GM23338 (cell line): Measurements from ENCODE around the gene NUB1. TPM values are rescaled to one million over a fixed set of nuclear protein-coding genes. Genes with fewer than 3 reads are reported as not detected.

Experiments
- ATAC-seq: fragments of 200-7000 bp; cut with Tn5 transposase; 3 replicates; pipeline ENCODE4 v1.9.1; 2020
- DNase-seq: peaks from one replicate; pipeline ENCODE4 v3.0.0-alpha.2; 2015; ENCODE audit warnings: low spot score
- H2AFZ ChIP-seq: fragments of 200-600 bp; sonication (generic); 2 replicates; pipeline ENCODE4 v1.8.0; 2016; ENCODE audit warnings: antibody characterized with exemption, mild to moderate bottlenecking, moderate library complexity
- H3F3A ChIP-seq: fragments of 200-600 bp; sonication (generic); replicated peaks from 2 replicates; pipeline ENCODE4 v1.8.0; 2017; ENCODE audit warnings: antibody characterized with exemption, mixed run types, low read depth
- H3K27ac ChIP-seq: fragments of 200-600 bp; sonication (generic); 2 replicates; pipeline ENCODE4 v1.6.1; 2016; ENCODE audit warnings: low read depth
- H3K27me3 ChIP-seq: fragments of 200-600 bp; sonication (generic); 2 replicates; pipeline ENCODE4 v1.8.0; 2016; ENCODE audit warnings: mild to moderate bottlenecking, mixed run types, moderate library complexity; ENCODE audit not compliant: insufficient read depth
- H3K36me3 ChIP-seq: fragments of 200-600 bp; sonication (generic); 2 replicates; pipeline ENCODE4 v1.8.0; 2016; ENCODE audit warnings: mild to moderate bottlenecking; ENCODE audit not compliant: insufficient read depth
- H3K4me1 ChIP-seq: fragments of 200-600 bp; sonication (generic); 2 replicates; pipeline ENCODE4 v1.8.0; 2016; ENCODE audit warnings: mild to moderate bottlenecking, moderate library complexity; ENCODE audit not compliant: insufficient read depth
- H3K4me2 ChIP-seq: fragments of 200-600 bp; sonication (generic); 2 replicates; pipeline ENCODE4 v1.7.1; 2017; ENCODE audit warnings: mixed run types
- H3K4me3 ChIP-seq: fragments of 200-600 bp; sonication (generic); 2 replicates; pipeline ENCODE4 v1.6.1; 2016; ENCODE audit warnings: mixed run types
- H3K79me2 ChIP-seq: fragments of 200-600 bp; sonication (generic); replicated peaks from 2 replicates; pipeline ENCODE4 v1.8.0; 2017; ENCODE audit warnings: mild to moderate bottlenecking; ENCODE audit not compliant: insufficient read depth
- H3K9me2 ChIP-seq: fragments of 200-600 bp; sonication (generic); 2 replicates; pipeline ENCODE4 v1.8.0; 2017; ENCODE audit not compliant: insufficient read depth
- H4K20me1 ChIP-seq: fragments of 200-600 bp; sonication (generic); replicated peaks from 2 replicates; pipeline ENCODE4 v1.8.0; 2017; ENCODE audit warnings: mild to moderate bottlenecking; ENCODE audit not compliant: insufficient read depth
- H3K27ac Mint-ChIP-seq: 2 replicates; pipeline ENCODE4 v1.8.0; 2020; ENCODE audit warnings: inconsistent platforms, mild to moderate bottlenecking, moderate library complexity, mixed read lengths
- H3K27me3 Mint-ChIP-seq: 3 replicates; pipeline ENCODE4 v1.8.0; 2022; ENCODE audit warnings: low read depth, mild to moderate bottlenecking, moderate library complexity, mixed read lengths, inconsistent platforms; ENCODE audit not compliant: insufficient read depth, poor library complexity
- H3K36me3 Mint-ChIP-seq: 3 replicates; pipeline ENCODE4 v1.8.0; 2021; ENCODE audit warnings: low read depth, mild to moderate bottlenecking, inconsistent platforms, moderate library complexity, mixed read lengths
- H3K4me1 Mint-ChIP-seq: 3 replicates; pipeline ENCODE4 v1.8.0; 2020; ENCODE audit warnings: mild to moderate bottlenecking, inconsistent platforms, mixed read lengths
- H3K4me3 Mint-ChIP-seq: 3 replicates; pipeline ENCODE4 v1.8.0; 2021; ENCODE audit warnings: moderate library complexity, mild to moderate bottlenecking, inconsistent platforms, mixed read lengths
- H3K9me3 Mint-ChIP-seq: 3 replicates; pipeline ENCODE4 v1.8.0; 2020; ENCODE audit warnings: moderate library complexity, mild to moderate bottlenecking, inconsistent platforms, mixed read lengths
- CREB1 ChIP-seq: fragments of 250-450 bp; sonication (Bioruptor Pico); IDR thresholded peaks from 2 replicates; pipeline ENCODE4 v1.5.0; 2020; ENCODE audit warnings: low read depth, mild to moderate bottlenecking, moderate library complexity
- CTCF ChIP-seq, 2 experiments: fragments of 200-600 bp in 1 of 2; sonication (generic) in 1 of 2; conservative IDR thresholded peaks; 2 replicates each; pipeline versions ENCODE4 v1.5.1 to v1.6.1; 2016 to 2017; ENCODE audit warnings: antibody characterized with exemption in 2 of 2, low read depth in 2 of 2, mild to moderate bottlenecking in 2 of 2, moderate library complexity in 1 of 2
- ETS1 ChIP-seq: IDR thresholded peaks from 2 replicates; pipeline ENCODE4 v1.6.1; 2016; ENCODE audit warnings: antibody characterized with exemption
- EZH2 ChIP-seq: fragments of 200-600 bp; sonication (generic); IDR thresholded peaks from one replicate; pipeline ENCODE4 v1.8.0; 2017; ENCODE audit warnings: antibody characterized with exemption, mild to moderate bottlenecking, low read depth; ENCODE audit not compliant: unreplicated experiment
- EZH2phosphoT487 ChIP-seq: fragments of 200-600 bp; sonication (generic); IDR thresholded peaks from one replicate; pipeline ENCODE4 v1.8.1; 2018; ENCODE audit warnings: antibody characterized with exemption; ENCODE audit not compliant: unreplicated experiment
- JUNB ChIP-seq: IDR thresholded peaks from one replicate; pipeline ENCODE4 v1.6.1; 2016; ENCODE audit warnings: antibody characterized with exemption; ENCODE audit not compliant: unreplicated experiment
- NANOG ChIP-seq: IDR thresholded peaks from 2 replicates; pipeline ENCODE4 v1.6.1; 2016; ENCODE audit warnings: antibody characterized with exemption, borderline replicate concordance
- POLR2AphosphoS5 ChIP-seq: IDR thresholded peaks from 2 replicates; pipeline ENCODE4 v1.6.1; 2016; ENCODE audit warnings: antibody characterized with exemption, low read depth
- REST ChIP-seq: IDR thresholded peaks from one replicate; pipeline ENCODE4 v1.6.1; 2018; ENCODE audit warnings: antibody characterized with exemption; ENCODE audit not compliant: unreplicated experiment
- STAT1 ChIP-seq: IDR thresholded peaks from one replicate; pipeline ENCODE4 v1.6.1; 2016; ENCODE audit warnings: antibody characterized with exemption; ENCODE audit not compliant: unreplicated experiment
- ZNF114 ChIP-seq: fragments of 250-450 bp; sonication (Bioruptor Pico); IDR thresholded peaks from 2 replicates; pipeline ENCODE4 v1.5.0; 2020; ENCODE audit warnings: mild to moderate bottlenecking, moderate library complexity
- ZNF331 ChIP-seq: fragments of 250-450 bp; sonication (Bioruptor Pico); IDR thresholded peaks from 2 replicates; pipeline ENCODE4 v1.5.0; 2020; ENCODE audit warnings: low read depth, mild to moderate bottlenecking, moderate library complexity
- ZNF462 ChIP-seq: fragments of 250-450 bp; sonication (Bioruptor Pico); IDR thresholded peaks from 2 replicates; pipeline ENCODE4 v1.5.0; 2020; ENCODE audit warnings: mild to moderate bottlenecking, moderate library complexity
- polyA plus RNA-seq: library from polyadenylated mRNA; unstranded; fragments of >200 nt; fragmentation: Nextera tagmentation; extraction: Ambion mirVana; gene quantifications from 2 replicates; pipeline ENCODE4 v1.2.1, GENCODE V29; 2016
- total RNA-seq: library from RNA; depleted of rRNA; stranded (reverse); fragments of >200 nt; shearing (Covaris generic); gene quantifications from 2 replicates; pipeline ENCODE4 v1.2.3, GENCODE V29; 2014

Gene NUB1
- total and polyA plus RNA-seq, 2 experiments from 2014 or later: 31.8 to 42.3 TPM

GRCh38 chr7:151389768-151390597, 48.4 kb downstream of the NUB1 start:
- no peak for ATAC-seq
- Histone ChIP-seq H2AFZ (no peak overlapping the region), H3K4me2 (no peak overlapping the region), H3K9me2 (no peaks in the 10 kb centered on the region), H3K79me2 (no peaks in the 10 kb centered on the region), H3K4me1 (no peaks in the 10 kb centered on the region), H3K27ac (no peak overlapping the region), H3F3A (no peaks in the 10 kb centered on the region), H3K36me3 (no peaks in the 10 kb centered on the region), H4K20me1 (no peaks in the 10 kb centered on the region), H3K4me3 (no peak overlapping the region), H3K27me3 (no peaks in the 10 kb centered on the region)
- DNase-seq: no peak
- TF ChIP-seq CREB1: no peak
- no peak for TF ChIP-seq NANOG
- no peak for TF ChIP-seq ZNF331 (CRISPR knock-in tag)
- TF ChIP-seq REST: no peak
- no peak for TF ChIP-seq ZNF114
- TF ChIP-seq EZH2phosphoT487: no peak
- no peak for TF ChIP-seq STAT1
- TF ChIP-seq EZH2: no peak
- TF ChIP-seq POLR2AphosphoS5: no peak
- TF ChIP-seq ETS1: no peak
- no peak for TF ChIP-seq ZNF462 (CRISPR knock-in tag)
- no peak for TF ChIP-seq JUNB
- no peak for TF ChIP-seq CTCF (conservative IDR thresholded peaks at IDR 0.05; ENCODE audit: low read depth in 2 of 2)
- H3K9me3 Mint-ChIP-seq: no peaks in the 10 kb centered on the region
- H3K36me3 Mint-ChIP-seq: no peaks in the 10 kb centered on the region; the same call in 2 of the 3 replicates
- H3K27me3 Mint-ChIP-seq: peaks cover 8% of the 10 kb centered on the region
- peaks cover 16% of the 10 kb centered on the region for H3K4me1 Mint-ChIP-seq
- H3K27ac Mint-ChIP-seq: no peak overlapping the region; the same call in 1 of the 2 replicates
- no peak overlapping the region for H3K4me3 Mint-ChIP-seq
